Smooth muscle cell of bladder (primary cell): ENCODE measurements around the gene TPR. TPM values are rescaled to one million over a fixed set of nuclear protein-coding genes. Genes with fewer than 3 reads are reported as not detected.

Experiments
- total RNA-seq: library from RNA; depleted of rRNA; stranded (reverse); fragments of >200 nt; gene quantifications from 2 replicates; pipeline ENCODE4 v1.2.3, GENCODE V29; 2014

TPR gene
- 60.4 and 76.8 TPM in 2 replicates for total RNA-seq

DNA sequence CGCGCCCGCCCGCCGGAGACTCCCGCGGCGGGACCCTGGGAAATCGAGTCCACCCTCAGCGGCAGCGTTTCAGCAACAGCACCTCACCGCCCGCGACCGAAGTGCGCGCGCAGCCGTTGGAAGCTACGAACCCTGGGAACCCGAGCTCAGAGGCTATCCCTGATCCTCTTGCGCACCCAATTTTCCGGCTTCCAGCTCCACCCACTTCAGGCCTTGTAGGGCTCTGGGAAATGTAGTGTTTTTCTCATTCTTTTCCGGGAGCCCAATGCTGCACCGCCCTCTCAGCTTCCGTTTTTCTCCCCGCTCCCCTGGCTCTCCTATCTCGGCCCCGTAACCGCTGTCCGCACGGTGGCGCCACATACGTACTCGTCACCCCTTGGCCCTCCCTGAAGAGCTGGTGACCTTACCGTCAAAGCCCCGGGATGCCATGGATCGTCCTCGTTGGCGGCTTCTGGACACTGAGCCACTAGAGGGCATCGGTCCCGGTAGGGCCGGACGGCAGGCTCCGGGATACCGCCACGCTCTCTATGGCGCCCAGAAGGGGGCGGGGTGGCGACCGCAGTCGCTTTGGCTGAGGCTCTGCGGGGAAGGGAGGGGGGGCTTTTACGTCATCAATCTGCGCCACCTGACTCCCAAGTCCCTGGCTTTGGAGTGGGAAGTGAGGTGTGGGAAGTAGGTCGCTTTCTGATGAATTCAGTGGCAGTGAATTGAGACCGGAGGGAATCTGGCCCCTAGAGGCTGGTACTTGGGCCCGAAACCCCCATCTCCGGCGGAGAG lies at the start of gene TPR, which contains the start of gene ODR4:
TSS of gene TPR (minus strand) at position 102 of the 777 bp plus-strand sequence. CDS start 225 bp downstream, outside the sequence.
TSS of gene ODR4 (plus strand) at position 687 of the 777 bp plus-strand sequence. CDS start 3,948 bp downstream, outside the sequence.

DNA sequence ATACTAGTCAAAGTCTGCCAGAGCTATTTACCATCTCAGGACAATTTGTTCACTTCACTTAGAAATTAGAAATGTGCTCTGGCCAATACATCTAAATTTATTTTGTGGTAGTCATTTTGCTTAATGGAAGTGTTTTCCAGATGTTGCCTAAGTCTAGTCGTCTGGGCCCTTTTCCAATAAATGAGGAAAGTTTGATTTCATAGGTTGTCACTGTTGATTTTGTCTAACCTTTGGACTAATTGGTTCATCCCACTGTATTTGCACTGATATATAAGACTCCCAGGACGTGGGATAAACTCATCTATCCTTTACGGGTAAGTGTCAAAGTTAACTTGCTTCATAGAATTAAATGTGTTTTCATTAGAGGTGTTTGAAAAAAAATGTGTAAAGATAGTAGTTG lies 79.1 kb downstream of the TPR start, which contains the start of gene PRG4:
TSS of gene PRG4 (plus strand) at position 300 of the 400 bp plus-strand sequence.

Other genes with a start within 250 kb of the TPR start
- gene PRG4, start 79.0 kb downstream of the TPR start, total RNA-seq = 0.18 and 0.43 TPM in 2 replicates
- gene ODR4, start 585 bp upstream of the TPR start, total RNA-seq = 18.6 and 29.2 TPM in 2 replicates
- 0.28 TPM in 1 of 2 replicates, not detected in the other for gene PDC, start 85.9 kb upstream of the TPR start, total RNA-seq